Erythroblast (primary cell): ENCODE results near the gene TRAPPC2L.

ENCODE experiments used
- GATA1 ChIP-seq: IDR thresholded peaks from 2 replicates; pipeline ENCODE4 v1.6.1; 2011; ENCODE audit warnings: low read depth, mild to moderate bottlenecking, control low read depth, low read length, moderate library complexity
- POLR2A ChIP-seq: IDR thresholded peaks from 2 replicates; pipeline ENCODE4 v1.6.1; 2011; ENCODE audit warnings: mild to moderate bottlenecking, low read length

- no peak for TF ChIP-seq POLR2A
- TF ChIP-seq GATA1: no peak
Measured at GRCh38 chr16:88842308-88842756, 14.6 kb upstream of the TRAPPC2L start.
